Measurements from ENCODE around the gene STIP1. TPM values are rescaled to one million over a fixed set of nuclear protein-coding genes. Genes with fewer than 3 reads are reported as not detected.

The STIP1 gene
- total and polyA plus RNA-seq, 2 donors (not counting 3 experiments of a cell fraction or from before 2014, with no cell fraction given): 117 to 226 TPM

GRCh38 chr11:64218628-64219353 lies 32.8 kb downstream of the STIP1 start:
- Histone ChIP-seq H3K27me3 (ENCODE audit: control insufficient read depth in 2 of 2, insufficient read depth in 2 of 2, low read length in 2 of 2) (no peaks in the 10 kb centered on the region), H4K20me1 (replicated peaks; ENCODE audit: control insufficient read depth, extremely low read depth, insufficient read depth, low read length) (no peaks in the 10 kb centered on the region), H2AFZ (ENCODE audit: low read depth, low read length) (no peak overlapping the region), H3K4me2 (ENCODE audit: insufficient read depth, low read length) (no peak overlapping the region), H3K9ac (replicated peaks; ENCODE audit: extremely low read depth, insufficient read depth, low read length) (no peak overlapping the region), H3K79me2 (ENCODE audit: control insufficient read depth, insufficient read depth, low read length) (no peaks in the 10 kb centered on the region), H3K4me3 (replicated peaks in 1 of 3; ENCODE audit: insufficient read depth in 1 of 3, low read depth in 1 of 3, low read length in 3 of 3) (no peak overlapping the region), H3K9me1 (replicated peaks; ENCODE audit: control insufficient read depth, extremely low read depth, insufficient read depth, low read length) (no peaks in the 10 kb centered on the region), H3K36me3 (ENCODE audit: control insufficient read depth in 2 of 2, extremely low read depth in 1 of 2, insufficient read depth in 2 of 2, low read length in 2 of 2) (peaks cover 0 to 4% of the 10 kb centered on the region in 2 experiments), H3K27ac (ENCODE audit: insufficient read depth, low read depth, low read length) (no peak overlapping the region), H3K4me1 (ENCODE audit: control insufficient read depth, extremely low read depth, insufficient read depth, low read length) (no peaks in the 10 kb centered on the region), H3K9me3 (replicated peaks; ENCODE audit: control insufficient read depth, insufficient read depth, low read length) (no peaks in the 10 kb centered on the region)
- DNase-seq (ENCODE audit: low read depth, low spot score) (no peak), FAIRE-seq (no peak)
- intact Hi-C loops (cut with micrococcal nuclease) (no loop called here), dilution Hi-C loops (cut with MboI; ENCODE audit: extremely low pct_ligation_motif_present, low sequenced_read_pairs) (no loop called here)
- CTCF ChIA-PET: interaction anchor here (4.6 kb wide), 1 partner anchor 12 kb away, joined by 40 read pairs; the partner anchor contains the start of gene FERMT3
- no peak for TF ChIP-seq FOS (IDR thresholded peaks at IDR 0.05; ENCODE audit: borderline replicate concordance, insufficient read depth, low read length)
- no peak for TF ChIP-seq POLR2A (IDR thresholded peaks at IDR 0.05; ENCODE audit: low read depth, low read length)
- POLR2A ChIA-PET: no interaction called here
- no TSS peak for BruUV-seq (replicated peaks)

- H3K79me2 ChIP-seq (ENCODE audit: control insufficient read depth, insufficient read depth, low read length): no peaks in the 10 kb centered on the region
- no peaks in the 10 kb centered on the region for H3K9me1 ChIP-seq (replicated peaks; ENCODE audit: control insufficient read depth, extremely low read depth, insufficient read depth, low read length)
- H3K4me2 ChIP-seq (ENCODE audit: insufficient read depth, low read length): no peak overlapping the region
- TF ChIP-seq POLR2AphosphoS5 (IDR thresholded peaks at IDR 0.05; ENCODE audit: insufficient read depth, low read depth, low read length) (no peak), FOS (IDR thresholded peaks at IDR 0.05; ENCODE audit: borderline replicate concordance, insufficient read depth, low read length) (no peak), EZH2 (IDR thresholded peaks at IDR 0.05; ENCODE audit: borderline replicate concordance, low read depth, low read length, severe bottlenecking) (no peak), POLR2A (IDR thresholded peaks at IDR 0.05; ENCODE audit: low read depth, low read length) (no peak), JUN (IDR thresholded peaks at IDR 0.05; ENCODE audit: borderline replicate concordance, insufficient read depth, insufficient read length, low read depth) (no peak), CTCF (IDR thresholded peaks at IDR 0.05; ENCODE audit: extremely low read depth in 1 of 2, insufficient read depth in 1 of 2, low read depth in 1 of 2, low read length in 2 of 2) (no peak), GATA2 (IDR thresholded peaks at IDR 0.05; ENCODE audit: insufficient read depth, insufficient read length, low read depth, low read length) (no peak), MYC (IDR thresholded peaks at IDR 0.05; ENCODE audit: low read depth, low read length) (no peak), MAX (IDR thresholded peaks at IDR 0.05; ENCODE audit: insufficient read depth, insufficient read length) (no peak)
- no peak overlapping the region for H3K4me3 ChIP-seq (replicated peaks in 1 of 3; ENCODE audit: insufficient read depth in 1 of 3, low read depth in 1 of 3, low read length in 3 of 3)
- no peaks in the 10 kb centered on the region for H3K9me3 ChIP-seq (replicated peaks; ENCODE audit: control insufficient read depth, insufficient read depth, low read length)
- no peak overlapping the region for H2AFZ ChIP-seq (ENCODE audit: low read depth, low read length)
- H3K27ac ChIP-seq (ENCODE audit: insufficient read depth, low read depth, low read length): no peak overlapping the region
- POLR2A ChIA-PET: no interaction called here
- BruUV-seq (replicated peaks): no TSS peak
- no peaks in the 10 kb centered on the region for H3K4me1 ChIP-seq (ENCODE audit: control insufficient read depth, extremely low read depth, insufficient read depth, low read length)
- DNase-seq (ENCODE audit: low read depth, low spot score): no peak
- H3K36me3 ChIP-seq (ENCODE audit: control insufficient read depth in 2 of 2, extremely low read depth in 1 of 2, insufficient read depth in 2 of 2, low read length in 2 of 2): peaks cover 0 to 6% of the 10 kb centered on the region in 2 experiments
- no peak overlapping the region for H3K9ac ChIP-seq (replicated peaks; ENCODE audit: extremely low read depth, insufficient read depth, low read length)
- CTCF ChIA-PET: interaction anchor here (1.4 kb wide), 1 partner anchor 34 kb away, joined by 3 read pairs; the partner anchor contains the start of gene STIP1
- dilution Hi-C loops (cut with MboI; ENCODE audit: extremely low pct_ligation_motif_present, low sequenced_read_pairs) (no loop called here), intact Hi-C loops (cut with micrococcal nuclease) (no loop called here)
- FAIRE-seq: no peak
- H4K20me1 ChIP-seq (replicated peaks; ENCODE audit: control insufficient read depth, extremely low read depth, insufficient read depth, low read length): no peaks in the 10 kb centered on the region
- no peaks in the 10 kb centered on the region for H3K27me3 ChIP-seq (ENCODE audit: control insufficient read depth in 2 of 2, insufficient read depth in 2 of 2, low read length in 2 of 2)
Measured at GRCh38 chr11:64219354-64219684, 33.3 kb downstream of the STIP1 start.
